ENCODE results near the gene TMEM170A. TPM values are rescaled to one million over a fixed set of nuclear protein-coding genes. Genes with fewer than 3 reads are reported as not detected.
A peak's percentile ranks its signal among the peaks of the same experiment; 100 is the strongest.

Gene TMEM170A
- total and polyA plus RNA-seq, 2 of the 13 experiments (the other 11 are each of a cell fraction or from before 2014, with no cell fraction given) = 35.7 to 39.7 TPM

- TF ChIP-seq FOXA3 (CRISPR knock-in tag; IDR thresholded peaks at IDR 0.05) (0 out of 2 replicates have a peak, but pooled peaks have one; percentile 6), HHEX (CRISPR knock-in tag; IDR thresholded peaks at IDR 0.05) (no peak), STAG1 (CRISPR knock-in tag; IDR thresholded peaks at IDR 0.05) (peak; percentile 93), ZNF256 (CRISPR knock-in tag; conservative IDR thresholded peaks at IDR 0.05) (no peak), PAX8 (CRISPR knock-in tag; IDR thresholded peaks at IDR 0.05; ENCODE audit: borderline replicate concordance) (0 out of 2 replicates have a peak, but pooled peaks have one; percentile 52), RELA (CRISPR knock-in tag; IDR thresholded peaks at IDR 0.05) (no peak), SMAD1 (CRISPR knock-in tag; IDR thresholded peaks at IDR 0.05; ENCODE audit: borderline replicate concordance, low read depth) (no peak), POGZ (CRISPR knock-in tag; IDR thresholded peaks at IDR 0.05) (no peak), ZNF136 (CRISPR knock-in tag; IDR thresholded peaks at IDR 0.05; ENCODE audit: low read depth) (no peak), ZNF430 (CRISPR knock-in tag; IDR thresholded peaks at IDR 0.05) (no peak), PTBP1 (IDR thresholded peaks at IDR 0.05; ENCODE audit: low read depth, low read length, poor library complexity, severe bottlenecking) (no peak), ZNF883 (CRISPR knock-in tag; IDR thresholded peaks at IDR 0.05; ENCODE audit: not compliant biosample characterization) (no peak), HOMEZ (CRISPR knock-in tag; IDR thresholded peaks at IDR 0.05; ENCODE audit: low read depth) (peak; percentile 21; the same call in 1 of the 2 replicates), HCFC1 (IDR thresholded peaks at IDR 0.05; ENCODE audit: low read depth, low read length) (no peak), ZNF780A (CRISPR knock-in tag; IDR thresholded peaks at IDR 0.05) (no peak), ZNF776 (CRISPR knock-in tag; IDR thresholded peaks at IDR 0.05) (no peak), AKAP8 (CRISPR knock-in tag; IDR thresholded peaks at IDR 0.05) (no peak), SYNCRIP (IDR thresholded peaks at IDR 0.05; ENCODE audit: insufficient read depth, low read depth, low read length) (no peak), ZNF260 (CRISPR knock-in tag; IDR thresholded peaks at IDR 0.05; ENCODE audit: borderline replicate concordance, low read depth) (no peak), WIZ (CRISPR knock-in tag; IDR thresholded peaks at IDR 0.05) (no peak)
- TF ChIP-seq, protein P1, sequence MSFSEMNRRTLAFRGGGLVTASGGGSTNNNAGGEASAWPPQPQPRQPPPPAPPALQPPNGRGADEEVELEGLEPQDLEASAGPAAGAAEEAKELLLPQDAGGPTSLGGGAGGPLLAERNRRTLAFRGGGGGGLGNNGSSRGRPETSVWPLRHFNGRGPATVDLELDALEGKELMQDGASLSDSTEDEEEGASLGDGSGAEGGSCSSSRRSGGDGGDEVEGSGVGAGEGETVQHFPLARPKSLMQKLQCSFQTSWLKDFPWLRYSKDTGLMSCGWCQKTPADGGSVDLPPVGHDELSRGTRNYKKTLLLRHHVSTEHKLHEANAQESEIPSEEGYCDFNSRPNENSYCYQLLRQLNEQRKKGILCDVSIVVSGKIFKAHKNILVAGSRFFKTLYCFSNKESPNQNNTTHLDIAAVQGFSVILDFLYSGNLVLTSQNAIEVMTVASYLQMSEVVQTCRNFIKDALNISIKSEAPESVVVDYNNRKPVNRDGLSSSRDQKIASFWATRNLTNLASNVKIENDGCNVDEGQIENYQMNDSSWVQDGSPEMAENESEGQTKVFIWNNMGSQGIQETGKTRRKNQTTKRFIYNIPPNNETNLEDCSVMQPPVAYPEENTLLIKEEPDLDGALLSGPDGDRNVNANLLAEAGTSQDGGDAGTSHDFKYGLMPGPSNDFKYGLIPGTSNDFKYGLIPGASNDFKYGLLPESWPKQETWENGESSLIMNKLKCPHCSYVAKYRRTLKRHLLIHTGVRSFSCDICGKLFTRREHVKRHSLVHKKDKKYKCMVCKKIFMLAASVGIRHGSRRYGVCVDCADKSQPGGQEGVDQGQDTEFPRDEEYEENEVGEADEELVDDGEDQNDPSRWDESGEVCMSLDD (CRISPR knock-in tag; IDR thresholded peaks at IDR 0.05; ENCODE audit: borderline replicate concordance) = no peak
- TF ChIP-seq, protein P2, sequence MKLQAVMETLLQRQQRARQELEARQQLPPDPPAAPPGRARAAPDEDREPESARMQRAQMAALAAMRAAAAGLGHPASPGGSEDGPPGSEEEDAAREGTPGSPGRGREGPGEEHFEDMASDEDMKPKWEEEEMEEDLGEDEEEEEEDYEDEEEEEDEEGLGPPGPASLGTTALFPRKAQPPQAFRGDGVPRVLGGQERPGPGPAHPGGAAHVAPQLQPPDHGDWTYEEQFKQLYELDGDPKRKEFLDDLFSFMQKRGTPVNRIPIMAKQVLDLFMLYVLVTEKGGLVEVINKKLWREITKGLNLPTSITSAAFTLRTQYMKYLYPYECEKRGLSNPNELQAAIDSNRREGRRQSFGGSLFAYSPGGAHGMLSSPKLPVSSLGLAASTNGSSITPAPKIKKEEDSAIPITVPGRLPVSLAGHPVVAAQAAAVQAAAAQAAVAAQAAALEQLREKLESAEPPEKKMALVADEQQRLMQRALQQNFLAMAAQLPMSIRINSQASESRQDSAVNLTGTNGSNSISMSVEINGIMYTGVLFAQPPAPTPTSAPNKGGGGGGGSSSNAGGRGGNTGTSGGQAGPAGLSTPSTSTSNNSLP (IDR thresholded peaks at IDR 0.05; ENCODE audit: low read depth, low read length) = peak; percentile 94
Observed at GRCh38 chr16:75471723-75472633, 7.5 kb upstream of the TMEM170A start (continued).
